IMR-90 (cell line): ENCODE results near the gene ELK3. TPM values are rescaled to one million over a fixed set of nuclear protein-coding genes. Genes with fewer than 3 reads are reported as not detected.

Experiments
- ATAC-seq: fragments of 200-7000 bp; cut with Tn5 transposase; 2 replicates; pipeline ENCODE4 v1.9.1; 2020; ENCODE audit warnings: low read depth, mild to moderate bottlenecking, moderate library complexity
- BruUV-seq: library from RNA; stranded (reverse); fragments of 400-500 nt; replicated peaks from 2 replicates; lab custom pipeline; 2021; lab: Mats Ljungman, UMichigan
- CTCF ChIA-PET: fragments of 300-600 bp; formaldehyde crosslinking; extraction: SDS; loops from one replicate; lab custom pipeline; 2021; ENCODE audit warnings: antibody characterized with exemption; lab: Yijun Ruan, JAX
- POLR2A ChIA-PET: fragments of 300-600 bp; sonication (Branson Sonifier 250); formaldehyde crosslinking; loops from one replicate; lab custom pipeline; 2022; ENCODE audit warnings: antibody characterized with exemption; ENCODE audit not compliant: unreplicated experiment; lab: Charles Lee
- DNase-seq: peaks from one replicate; pipeline ENCODE4 v3.0.0; 2013
- H2AFZ ChIP-seq: replicated peaks from 2 replicates; pipeline ENCODE3; 2013; ENCODE audit warnings: low read length, mild to moderate bottlenecking; ENCODE audit not compliant: poor library complexity
- H2AK5ac ChIP-seq: 2 replicates; pipeline ENCODE4 v1.6.1; 2013; ENCODE audit warnings: low read depth, low read length, inconsistent platforms
- H2AK9ac ChIP-seq: replicated peaks from 2 replicates; pipeline ENCODE3; 2013; ENCODE audit warnings: mild to moderate bottlenecking, low read depth, low read length, moderate library complexity; ENCODE audit not compliant: poor library complexity
- H2BK120ac ChIP-seq: 2 replicates; pipeline ENCODE4 v1.6.1; 2013; ENCODE audit warnings: low read depth, low read length, inconsistent platforms
- H2BK15ac ChIP-seq: 3 replicates; pipeline ENCODE4 v1.6.1; 2013; ENCODE audit warnings: low read depth, low read length, inconsistent platforms
- H2BK20ac ChIP-seq: 2 replicates; pipeline ENCODE4 v1.6.1; 2013; ENCODE audit warnings: low read depth, mild to moderate bottlenecking, inconsistent platforms, low read length, moderate library complexity
- H2BK5ac ChIP-seq: 2 replicates; pipeline ENCODE4 v1.6.1; 2013; ENCODE audit warnings: mild to moderate bottlenecking, low read depth, low read length, inconsistent platforms; ENCODE audit not compliant: poor library complexity, severe bottlenecking
- H3K14ac ChIP-seq: replicated peaks from 2 replicates; pipeline ENCODE4 v1.6.1; 2013; ENCODE audit warnings: low read depth, low read length, inconsistent platforms
- H3K18ac ChIP-seq: 2 replicates; pipeline ENCODE4 v1.6.1; 2013; ENCODE audit warnings: low read depth, low read length, control low read depth
- H3K23ac ChIP-seq: 2 replicates; pipeline ENCODE4 v1.6.1; 2013; ENCODE audit warnings: low read depth, low read length, inconsistent platforms
- H3K27ac ChIP-seq: 2 replicates; pipeline ENCODE4 v1.5.1; 2013; ENCODE audit warnings: mild to moderate bottlenecking, control low read depth, low read length; ENCODE audit not compliant: insufficient read depth
- H3K27me3 ChIP-seq: 2 replicates; pipeline ENCODE4 v1.6.1; 2013; ENCODE audit warnings: low read length; ENCODE audit not compliant: control insufficient read depth, insufficient read depth
- H3K36me3 ChIP-seq: 2 replicates; pipeline ENCODE4 v1.6.1; 2013; ENCODE audit warnings: low read length, mixed read lengths; ENCODE audit not compliant: control insufficient read depth, insufficient read depth
- H3K4ac ChIP-seq: 2 replicates; pipeline ENCODE4 v1.6.1; 2013; ENCODE audit warnings: low read depth, low read length, inconsistent platforms
- H3K4me1 ChIP-seq: 2 replicates; pipeline ENCODE4 v1.6.1; 2013; ENCODE audit warnings: low read length, mixed read lengths; ENCODE audit not compliant: control insufficient read depth, insufficient read depth
- H3K4me2 ChIP-seq: 2 replicates; pipeline ENCODE4 v1.6.1; 2013; ENCODE audit warnings: low read depth, mild to moderate bottlenecking, control low read depth, low read length, moderate library complexity
- H3K4me3 ChIP-seq: 2 replicates; pipeline ENCODE4 v1.5.1; 2013; ENCODE audit warnings: low read depth, mild to moderate bottlenecking, control low read depth, low read length, moderate library complexity; ENCODE audit not compliant: insufficient read depth
- H3K56ac ChIP-seq: 2 replicates; pipeline ENCODE4 v1.6.1; 2013; ENCODE audit warnings: low read length, inconsistent platforms; ENCODE audit not compliant: insufficient read depth; ENCODE audit errors: extremely low read depth
- H3K79me1 ChIP-seq, 2 experiments: 2 replicates each; pipeline ENCODE4 v1.6.1; 2013; ENCODE audit warnings: low read length in 2 of 2, inconsistent platforms in 1 of 2, low read depth in 1 of 2
- H3K9ac ChIP-seq: 2 replicates; pipeline ENCODE4 v1.6.1; 2013; ENCODE audit warnings: low read depth, low read length, control low read depth
- H3K9me1 ChIP-seq: 2 replicates; pipeline ENCODE4 v1.6.1; 2013; ENCODE audit warnings: low read length, inconsistent platforms; ENCODE audit not compliant: insufficient read depth
- H3K9me3 ChIP-seq: 2 replicates; pipeline ENCODE4 v1.6.1; 2013; ENCODE audit warnings: low read length; ENCODE audit not compliant: control insufficient read depth, insufficient read depth
- H4K20me1 ChIP-seq: 2 replicates; pipeline ENCODE4 v1.6.1; 2013; ENCODE audit warnings: low read length, inconsistent platforms; ENCODE audit not compliant: insufficient read depth
- H4K5ac ChIP-seq: 2 replicates; pipeline ENCODE4 v1.6.1; 2013; ENCODE audit warnings: mild to moderate bottlenecking, low read depth, low read length, control low read depth
- H4K8ac ChIP-seq, 2 experiments: 2 replicates each; pipeline ENCODE4 v1.6.1; 2013; ENCODE audit warnings: low read depth in 2 of 2, low read length in 2 of 2, control low read depth in 1 of 2, inconsistent platforms in 1 of 2
- H4K91ac ChIP-seq: 2 replicates; pipeline ENCODE4 v1.6.1; 2013; ENCODE audit warnings: low read depth, low read length, inconsistent platforms; ENCODE audit not compliant: insufficient read depth
- BHLHE40 ChIP-seq: fragments of 150-350 bp; IDR thresholded peaks from 2 replicates; pipeline ENCODE4 v1.6.1; 2016; ENCODE audit warnings: mild to moderate bottlenecking, low read depth, low read length
- CEBPB ChIP-seq: IDR thresholded peaks from 2 replicates; pipeline ENCODE4 v1.6.1; 2012; ENCODE audit warnings: low read depth, low read length, improper control_type of control experiment
- CHD1 ChIP-seq: IDR thresholded peaks from 2 replicates; pipeline ENCODE4 v1.6.1; 2012; ENCODE audit warnings: low read depth, low read length, improper control_type of control experiment
- CTCF ChIP-seq: conservative IDR thresholded peaks from 2 replicates; pipeline ENCODE4 v1.5.1; 2012; ENCODE audit warnings: mild to moderate bottlenecking, low read depth, low read length, improper control_type of control experiment
- FOS ChIP-seq: fragments of 150-350 bp; IDR thresholded peaks from 2 replicates; pipeline ENCODE4 v1.6.1; 2016; ENCODE audit warnings: low read depth, low read length
- MAFK ChIP-seq: IDR thresholded peaks from 2 replicates; pipeline ENCODE4 v1.6.1; 2012; ENCODE audit warnings: low read depth, low read length, improper control_type of control experiment
- RAD21 ChIP-seq: IDR thresholded peaks from 2 replicates; pipeline ENCODE4 v1.6.1; 2012; ENCODE audit warnings: low read length, improper control_type of control experiment
- RCOR1 ChIP-seq: IDR thresholded peaks from 2 replicates; pipeline ENCODE4 v1.6.1; 2012; ENCODE audit warnings: mild to moderate bottlenecking, low read length, improper control_type of control experiment; ENCODE audit not compliant: insufficient replicate concordance
- RFX5 ChIP-seq: IDR thresholded peaks from 2 replicates; pipeline ENCODE4 v1.8.0; 2012; ENCODE audit warnings: low read depth, mild to moderate bottlenecking, low read length, moderate library complexity
- WGBS, 2 experiments: methylation state at CpG; one replicate each; pipeline versions ENCODE4 v1.1.5 to v1.1.7; 2013; ENCODE audit warnings: missing lambda C conversion rate in 2 of 2; ENCODE audit not compliant: insufficient read length in 1 of 2; ENCODE audit errors: extremely low coverage in 2 of 2; 5-methylcytosine and 5-hydroxymethylcytosine counted together
- dilution Hi-C: fragments of 300-500 bp; cut with HindIII; formaldehyde crosslinking; loops from one replicate; pipeline ENCODE4 v1.14.3; 2018; ENCODE audit warnings: low sequenced_read_pairs; ENCODE audit not compliant: unreplicated experiment
- in situ Hi-C: fragments of 300-500 bp; cut with MboI; formaldehyde crosslinking; loops from 3 replicates; pipeline ENCODE4 v1.14.3; 2019; ENCODE audit warnings: low sequenced_read_pairs, inconsistent platforms, mixed read lengths
- intact Hi-C: fragments of 100-400 bp; cut with micrococcal nuclease; formaldehyde crosslinking; loops from 2 replicates; pipeline ENCODE4 v1.10.0; 2022
- polyA plus RNA-seq, 3 experiments: library from polyadenylated mRNA; depleted of rRNA; stranded (reverse); fragments of >200 nt; gene quantifications; 2 replicates each; pipeline ENCODE4 v1.2.3, GENCODE V29; 2012; ENCODE audit warnings: low replicate concordance in 1 of 3
- total RNA-seq: library from RNA; depleted of rRNA; stranded (reverse); fragments of >200 nt; gene quantifications from 2 replicates; pipeline ENCODE4 v1.2.3, GENCODE V29; 2012

Gene ELK3
- total and polyA plus RNA-seq, 2 of the 4 experiments (the other 2 are of a cell fraction) = 14.5 to 27.5 TPM

GRCh38 chr12:96185914-96186313 is 8.3 kb upstream of the ELK3 start:
- Histone ChIP-seq H2BK15ac (no peak overlapping the region), H3K14ac (no peak overlapping the region), H3K79me1 (no peaks in the 10 kb centered on the region), H3K4me2 (no peak overlapping the region), H2BK120ac (no peak overlapping the region), H3K36me3 (no peaks in the 10 kb centered on the region), H3K27me3 (no peaks in the 10 kb centered on the region; the same call in 1 of the 2 replicates), H4K5ac (no peak overlapping the region), H3K56ac (no peak overlapping the region), H2BK20ac (no peak overlapping the region), H4K91ac (no peak overlapping the region), H3K4me3 (no peak overlapping the region), H4K8ac (no peak overlapping the region), H2BK5ac (no peak overlapping the region), H3K9ac (no peak overlapping the region), H2AFZ (no peak overlapping the region), H2AK5ac (no peak overlapping the region), H3K18ac (no peak overlapping the region), H4K20me1 (no peaks in the 10 kb centered on the region), H3K4me1 (peaks cover 2% of the 10 kb centered on the region; the same call in 1 of the 2 replicates), H3K27ac (no peak overlapping the region), H3K9me1 (no peaks in the 10 kb centered on the region), H3K23ac (no peak overlapping the region), H2AK9ac (no peak overlapping the region), H3K9me3 (no peaks in the 10 kb centered on the region), H3K4ac (no peak overlapping the region)
- CTCF ChIA-PET = interaction anchor here (0.6 kb wide), 1 partner anchor 80 kb away, joined by 4 read pairs; no protein-coding TSS in a partner anchor
- DNase-seq (no peak), ATAC-seq (no peak)
- dilution Hi-C loops (no loop called here), intact Hi-C loops (no loop called here), in situ Hi-C loops (no loop called here)
- POLR2A ChIA-PET = no interaction called here
- TF ChIP-seq RFX5 (no peak), RAD21 (no peak), MAFK (no peak), BHLHE40 (no peak), FOS (no peak), CEBPB (no peak), CTCF (no peak), CHD1 (no peak), RCOR1 (no peak)
- no TSS peak for BruUV-seq
- no CpG with 5 or more reads among the region's 4 CpGs for WGBS, 2 experiments
